Keratinocyte (primary cell): ENCODE data around the gene SLF2. TPM values are rescaled to one million over a fixed set of nuclear protein-coding genes. Genes with fewer than 3 reads are reported as not detected.

Experiments
- DNase-seq: peaks from one replicate; pipeline ENCODE4 v3.0.0-alpha.2; 2011; ENCODE audit warnings: low read depth, missing footprints, low spot score
- FAIRE-seq: peaks from 2 replicates; lab custom pipeline; 2011; peaks lifted over from hg19 to GRCh38; lab: Jason Lieb, UNC
- H2AFZ ChIP-seq: 2 replicates; pipeline ENCODE4 v1.6.0; 2012; ENCODE audit warnings: low read length, control low read depth, inconsistent platforms; ENCODE audit not compliant: control insufficient read depth
- H3K27ac ChIP-seq: 2 replicates; pipeline ENCODE4 v1.5.1; 2011; ENCODE audit warnings: low read length; ENCODE audit not compliant: control insufficient read depth, insufficient read depth
- H3K27me3 ChIP-seq: 3 replicates; pipeline ENCODE4 v1.6.0; 2011; ENCODE audit warnings: low read length; ENCODE audit not compliant: control insufficient read depth, insufficient read depth; ENCODE audit errors: extremely low read depth
- H3K36me3 ChIP-seq, 2 experiments: 2 replicates in 1 of 2; 3 replicates in 1 of 2; pipeline ENCODE4 v1.5.1; 2011; ENCODE audit warnings: low read length in 2 of 2, mild to moderate bottlenecking in 1 of 2; ENCODE audit not compliant: control insufficient read depth in 2 of 2, insufficient read depth in 2 of 2; ENCODE audit errors: extremely low read depth in 1 of 2
- H3K4me1 ChIP-seq: 3 replicates; pipeline ENCODE4 v1.5.1; 2011; ENCODE audit warnings: low read length; ENCODE audit not compliant: control insufficient read depth, insufficient read depth; ENCODE audit errors: extremely low read depth
- H3K4me2 ChIP-seq: 3 replicates; pipeline ENCODE4 v1.6.0; 2011; ENCODE audit warnings: low read depth, low read length; ENCODE audit not compliant: control insufficient read depth, insufficient read depth; ENCODE audit errors: extremely low read depth
- H3K4me3 ChIP-seq, 3 experiments: fragments of 200-600 bp in 1 of 3; sonication (generic) in 1 of 3; 2 replicates in 2 of 3; 3 replicates in 1 of 3; pipeline ENCODE4 v1.5.1; 2011 to 2016; ENCODE audit warnings: low read length in 3 of 3, mild to moderate bottlenecking in 3 of 3, control low read depth in 2 of 3, inconsistent platforms in 1 of 3, low read depth in 1 of 3, mixed read lengths in 1 of 3, mixed run types in 1 of 3, moderate library complexity in 1 of 3; ENCODE audit not compliant: control insufficient read depth in 2 of 3, insufficient read depth in 2 of 3; ENCODE audit errors: extremely low read depth in 1 of 3
- H3K79me2 ChIP-seq: 2 replicates; pipeline ENCODE4 v1.6.0; 2012; ENCODE audit warnings: low read length; ENCODE audit not compliant: control insufficient read depth, insufficient read depth
- H3K9ac ChIP-seq: 3 replicates; pipeline ENCODE4 v1.6.0; 2011; ENCODE audit warnings: low read length; ENCODE audit not compliant: control insufficient read depth, insufficient read depth; ENCODE audit errors: extremely low read depth
- H3K9me1 ChIP-seq: 3 replicates; pipeline ENCODE4 v1.6.0; 2011; ENCODE audit warnings: low read length; ENCODE audit not compliant: control insufficient read depth, insufficient read depth; ENCODE audit errors: extremely low read depth
- H3K9me3 ChIP-seq: 2 replicates; pipeline ENCODE4 v1.5.1; 2012; ENCODE audit warnings: low read depth, low read length; ENCODE audit not compliant: control insufficient read depth
- H4K20me1 ChIP-seq: 3 replicates; pipeline ENCODE4 v1.6.0; 2011; ENCODE audit warnings: low read length; ENCODE audit not compliant: control insufficient read depth, insufficient read depth; ENCODE audit errors: extremely low read depth
- EZH2 ChIP-seq: IDR thresholded peaks from one replicate; pipeline ENCODE4 v1.6.1; 2012; ENCODE audit warnings: inconsistent platforms, mild to moderate bottlenecking, low read length, moderate library complexity
- dilution Hi-C: fragments of 300-500 bp; cut with MboI; formaldehyde crosslinking; loops from one replicate; pipeline ENCODE4 v1.7.0; 2020; ENCODE audit warnings: low sequenced_read_pairs; ENCODE audit not compliant: extremely low pct_ligation_motif_present
- polyA plus RNA-seq, 5 experiments: library from polyadenylated mRNA; depleted of rRNA in 3 of 5; stranded (reverse) in 3 of 5; stranded (forward) in 1 of 5; unstranded in 1 of 5; fragments of >200 nt; gene quantifications; 1 replicate in 1 of 5; 2 replicates in 3 of 5; 3 replicates in 1 of 5; pipeline versions ENCODE4 v1.2.1 to v1.2.3, GENCODE V29; 2011 to 2012; ENCODE audit warnings: missing spikeins in 2 of 5, low read depth in 1 of 5, low replicate concordance in 1 of 5
- TF ChIP-seq, protein P1 (sequence below), 3 experiments: IDR thresholded peaks in 1 of 3; conservative IDR thresholded peaks in 1 of 3; optimal IDR thresholded peaks in 1 of 3; 2 replicates in 2 of 3; 3 replicates in 1 of 3; pipeline versions ENCODE3 to v1.5.1; 2011; ENCODE audit warnings: low read length in 3 of 3, mild to moderate bottlenecking in 3 of 3, moderate library complexity in 2 of 3, control low read depth in 1 of 3, inconsistent platforms in 1 of 3; ENCODE audit not compliant: insufficient read depth in 2 of 3; ENCODE audit errors: extremely low read depth in 1 of 3

SLF2 gene
- polyA plus RNA-seq, 1 donor (not counting 4 experiments of a cell fraction or from before 2014, with no cell fraction given), result 7.1 TPM

- H3K9me1 ChIP-seq, result no peaks in the 10 kb centered on the region
- H4K20me1 ChIP-seq, result no peaks in the 10 kb centered on the region
- H2AFZ ChIP-seq, result no peak overlapping the region
- H3K27ac ChIP-seq, result no peak overlapping the region
- H3K4me1 ChIP-seq, result no peaks in the 10 kb centered on the region
- no peak overlapping the region for H3K9ac ChIP-seq
- H3K27me3 ChIP-seq, result peaks cover 22% of the 10 kb centered on the region
- FAIRE-seq (no peak), DNase-seq (no peak)
- dilution Hi-C loops, result loop anchor here (25.0 kb wide), 1 partner anchor 337 kb away; no protein-coding TSS in a partner anchor
- no peaks in the 10 kb centered on the region for H3K9me3 ChIP-seq
- no peaks in the 10 kb centered on the region for H3K36me3 ChIP-seq
- no peak overlapping the region for H3K4me2 ChIP-seq
- H3K79me2 ChIP-seq, result no peaks in the 10 kb centered on the region
- TF ChIP-seq, protein P1, sequence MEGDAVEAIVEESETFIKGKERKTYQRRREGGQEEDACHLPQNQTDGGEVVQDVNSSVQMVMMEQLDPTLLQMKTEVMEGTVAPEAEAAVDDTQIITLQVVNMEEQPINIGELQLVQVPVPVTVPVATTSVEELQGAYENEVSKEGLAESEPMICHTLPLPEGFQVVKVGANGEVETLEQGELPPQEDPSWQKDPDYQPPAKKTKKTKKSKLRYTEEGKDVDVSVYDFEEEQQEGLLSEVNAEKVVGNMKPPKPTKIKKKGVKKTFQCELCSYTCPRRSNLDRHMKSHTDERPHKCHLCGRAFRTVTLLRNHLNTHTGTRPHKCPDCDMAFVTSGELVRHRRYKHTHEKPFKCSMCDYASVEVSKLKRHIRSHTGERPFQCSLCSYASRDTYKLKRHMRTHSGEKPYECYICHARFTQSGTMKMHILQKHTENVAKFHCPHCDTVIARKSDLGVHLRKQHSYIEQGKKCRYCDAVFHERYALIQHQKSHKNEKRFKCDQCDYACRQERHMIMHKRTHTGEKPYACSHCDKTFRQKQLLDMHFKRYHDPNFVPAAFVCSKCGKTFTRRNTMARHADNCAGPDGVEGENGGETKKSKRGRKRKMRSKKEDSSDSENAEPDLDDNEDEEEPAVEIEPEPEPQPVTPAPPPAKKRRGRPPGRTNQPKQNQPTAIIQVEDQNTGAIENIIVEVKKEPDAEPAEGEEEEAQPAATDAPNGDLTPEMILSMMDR (optimal IDR thresholded peaks at IDR 0.05 in 1 of 3, IDR thresholded peaks at IDR 0.05 in 1 of 3, conservative IDR thresholded peaks at IDR 0.05 in 1 of 3; ENCODE audit: extremely low read depth in 1 of 3, insufficient read depth in 2 of 3, low read length in 3 of 3), result no peak
- no peak for TF ChIP-seq EZH2
- H3K4me3 ChIP-seq, result no peak overlapping the region
Measured at GRCh38 chr10:100899171-100899570, 13.6 kb upstream of the SLF2 start.

- H3K4me2 ChIP-seq, result no peak overlapping the region
- no peaks in the 10 kb centered on the region for H3K9me1 ChIP-seq
- FAIRE-seq, result no peak
- TF ChIP-seq, protein P1 (optimal IDR thresholded peaks at IDR 0.05 in 1 of 3, IDR thresholded peaks at IDR 0.05 in 1 of 3, conservative IDR thresholded peaks at IDR 0.05 in 1 of 3; ENCODE audit: extremely low read depth in 1 of 3, insufficient read depth in 2 of 3, low read length in 3 of 3), result no peak
- no peak for TF ChIP-seq EZH2
- no peak overlapping the region for H3K4me3 ChIP-seq
- H2AFZ ChIP-seq, result no peak overlapping the region
- H3K27ac ChIP-seq, result no peak overlapping the region
- H3K4me1 ChIP-seq, result no peaks in the 10 kb centered on the region
- no peaks in the 10 kb centered on the region for H3K79me2 ChIP-seq
- H3K9ac ChIP-seq, result no peak overlapping the region
- peaks cover 10% of the 10 kb centered on the region for H3K27me3 ChIP-seq
- dilution Hi-C loops, result no loop called here
- H3K36me3 ChIP-seq, result no peaks in the 10 kb centered on the region
- no peaks in the 10 kb centered on the region for H4K20me1 ChIP-seq
- DNase-seq, result no peak
- no peaks in the 10 kb centered on the region for H3K9me3 ChIP-seq
Measured at GRCh38 chr10:100901051-100901450, 11.7 kb upstream of the SLF2 start.
